Upper lobe of left lung (tissue), 4 donors: ENCODE measurements around the gene TRAF1.

Experiments used
- CTCF ChIP-seq, 6 experiments: fragments of 450-650 bp in 4 of 6; fragments of 200-600 bp in 2 of 6; sonication (generic) in 2 of 6; IDR thresholded peaks; one replicate each; pipeline ENCODE4 v1.5.1; 2016 to 2019; ENCODE audit warnings: antibody characterized with exemption in 6 of 6
- POLR2A ChIP-seq, 4 donors: fragments of 450-650 bp; IDR thresholded peaks; one replicate each; pipeline ENCODE4 v1.5.1; 2016 to 2017; ENCODE audit warnings: antibody characterized with exemption in 4 of 4, mild to moderate bottlenecking in 2 of 4
- POLR2AphosphoS5 ChIP-seq, 2 donors: sonication (generic); formaldehyde crosslinking; IDR thresholded peaks; one replicate each; pipeline ENCODE4 v1.5.1; 2017; ENCODE audit warnings: antibody characterized with exemption in 2 of 2

GRCh38 chr9:120911295-120911837 lies 15.2 kb downstream of the TRAF1 start:
- TF ChIP-seq CTCF (IDR thresholded peaks at IDR 0.05) (no peak), POLR2A (IDR thresholded peaks at IDR 0.05) (no peak), POLR2AphosphoS5 (IDR thresholded peaks at IDR 0.05) (no peak)
